Loucy (cell line): ENCODE results near the gene MAN2A1.

Source experiments
- H2AFZ ChIP-seq: fragments of 200-600 bp; sonication (generic); 2 replicates; pipeline ENCODE4 v1.6.0; 2016; ENCODE audit warnings: antibody characterized with exemption, mild to moderate bottlenecking, low read length, moderate library complexity
- H3F3A ChIP-seq: fragments of 200-600 bp; 2 replicates; pipeline ENCODE4 v1.6.0; 2016; ENCODE audit warnings: antibody characterized with exemption, low read depth, mild to moderate bottlenecking
- H3K27me3 ChIP-seq: fragments of 200-600 bp; sonication (generic); 2 replicates; pipeline ENCODE4 v1.6.1; 2014; ENCODE audit warnings: low read length, mild to moderate bottlenecking; ENCODE audit not compliant: insufficient read depth, poor library complexity, severe bottlenecking
- H3K36me3 ChIP-seq: fragments of 200-600 bp; sonication (generic); 2 replicates; pipeline ENCODE4 v1.6.1; 2016; ENCODE audit warnings: low read length; ENCODE audit not compliant: insufficient read depth
- H3K4me1 ChIP-seq: fragments of 200-600 bp; sonication (generic); 2 replicates; pipeline ENCODE4 v1.5.1; 2014; ENCODE audit warnings: low read length, mild to moderate bottlenecking; ENCODE audit not compliant: insufficient read depth, poor library complexity, severe bottlenecking
- H3K4me2 ChIP-seq: fragments of 200-600 bp; sonication (generic); 2 replicates; pipeline ENCODE4 v1.6.0; 2014; ENCODE audit warnings: antibody characterized with exemption, low read length, low read depth, mild to moderate bottlenecking; ENCODE audit not compliant: poor library complexity, severe bottlenecking
- H3K4me3 ChIP-seq: fragments of 200-600 bp; sonication (generic); 2 replicates; pipeline ENCODE4 v1.5.1; 2014; ENCODE audit warnings: low read length, mild to moderate bottlenecking, mixed read lengths; ENCODE audit not compliant: poor library complexity, severe bottlenecking
- H3K79me2 ChIP-seq: fragments of 200-600 bp; sonication (generic); 2 replicates; pipeline ENCODE4 v1.6.1; 2014; ENCODE audit warnings: low read length; ENCODE audit not compliant: insufficient read depth
- H3K9ac ChIP-seq: fragments of 200-600 bp; sonication (generic); 2 replicates; pipeline ENCODE4 v1.6.0; 2014; ENCODE audit warnings: mild to moderate bottlenecking, low read depth, low read length, moderate library complexity; ENCODE audit not compliant: poor library complexity, severe bottlenecking
- H3K9me2 ChIP-seq: fragments of 200-600 bp; sonication (generic); replicated peaks from 2 replicates; pipeline ENCODE4 v1.6.1; 2016; ENCODE audit warnings: low read depth, low read length, mixed read lengths
- H3K9me3 ChIP-seq: fragments of 200-600 bp; sonication (generic); 2 replicates; pipeline ENCODE4 v1.6.1; 2014; ENCODE audit warnings: mild to moderate bottlenecking, antibody characterized with exemption, low read length, low read depth; ENCODE audit not compliant: insufficient read depth
- H4K20me1 ChIP-seq: fragments of 200-600 bp; sonication (generic); 2 replicates; pipeline ENCODE4 v1.6.0; 2014; ENCODE audit warnings: antibody characterized with exemption, low read length, mild to moderate bottlenecking; ENCODE audit not compliant: insufficient read depth, poor library complexity, severe bottlenecking
- EZH2phosphoT487 ChIP-seq: fragments of 200-600 bp; IDR thresholded peaks from 2 replicates; pipeline ENCODE4 v1.6.1; 2018; ENCODE audit warnings: antibody characterized with exemption, mild to moderate bottlenecking, moderate library complexity, borderline replicate concordance
- TF ChIP-seq, protein P1 (sequence below): fragments of 200-600 bp; sonication (generic); conservative IDR thresholded peaks from 2 replicates; pipeline ENCODE4 v1.5.1; 2014; ENCODE audit warnings: mild to moderate bottlenecking, antibody characterized with exemption, low read length

MAN2A1 gene

DNA sequence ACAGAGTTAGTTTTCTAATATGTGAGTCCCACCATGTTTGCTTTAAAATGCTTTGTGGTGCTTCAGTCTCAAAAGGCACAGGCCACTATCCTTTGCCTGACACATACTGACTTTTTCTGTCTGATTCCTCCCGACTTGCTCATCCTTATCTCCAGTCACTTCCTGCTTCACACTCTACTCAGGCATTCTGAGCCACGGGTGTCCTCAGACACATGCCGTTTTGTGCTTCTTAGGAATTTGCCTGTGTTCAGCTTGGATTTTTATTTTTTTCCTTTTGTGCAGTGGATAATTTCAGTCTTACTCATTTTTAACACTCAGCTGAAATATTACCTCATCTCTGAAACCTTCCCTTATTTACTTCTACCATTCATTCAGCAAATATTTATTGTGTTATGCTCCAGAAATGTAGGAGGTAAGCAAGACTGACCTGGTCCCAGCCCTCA, 54.1 kb downstream of the MAN2A1 start:
- TF ChIP-seq EZH2phosphoT487 = no peak
- TF ChIP-seq, protein P1, sequence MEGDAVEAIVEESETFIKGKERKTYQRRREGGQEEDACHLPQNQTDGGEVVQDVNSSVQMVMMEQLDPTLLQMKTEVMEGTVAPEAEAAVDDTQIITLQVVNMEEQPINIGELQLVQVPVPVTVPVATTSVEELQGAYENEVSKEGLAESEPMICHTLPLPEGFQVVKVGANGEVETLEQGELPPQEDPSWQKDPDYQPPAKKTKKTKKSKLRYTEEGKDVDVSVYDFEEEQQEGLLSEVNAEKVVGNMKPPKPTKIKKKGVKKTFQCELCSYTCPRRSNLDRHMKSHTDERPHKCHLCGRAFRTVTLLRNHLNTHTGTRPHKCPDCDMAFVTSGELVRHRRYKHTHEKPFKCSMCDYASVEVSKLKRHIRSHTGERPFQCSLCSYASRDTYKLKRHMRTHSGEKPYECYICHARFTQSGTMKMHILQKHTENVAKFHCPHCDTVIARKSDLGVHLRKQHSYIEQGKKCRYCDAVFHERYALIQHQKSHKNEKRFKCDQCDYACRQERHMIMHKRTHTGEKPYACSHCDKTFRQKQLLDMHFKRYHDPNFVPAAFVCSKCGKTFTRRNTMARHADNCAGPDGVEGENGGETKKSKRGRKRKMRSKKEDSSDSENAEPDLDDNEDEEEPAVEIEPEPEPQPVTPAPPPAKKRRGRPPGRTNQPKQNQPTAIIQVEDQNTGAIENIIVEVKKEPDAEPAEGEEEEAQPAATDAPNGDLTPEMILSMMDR = no peak

DNA sequence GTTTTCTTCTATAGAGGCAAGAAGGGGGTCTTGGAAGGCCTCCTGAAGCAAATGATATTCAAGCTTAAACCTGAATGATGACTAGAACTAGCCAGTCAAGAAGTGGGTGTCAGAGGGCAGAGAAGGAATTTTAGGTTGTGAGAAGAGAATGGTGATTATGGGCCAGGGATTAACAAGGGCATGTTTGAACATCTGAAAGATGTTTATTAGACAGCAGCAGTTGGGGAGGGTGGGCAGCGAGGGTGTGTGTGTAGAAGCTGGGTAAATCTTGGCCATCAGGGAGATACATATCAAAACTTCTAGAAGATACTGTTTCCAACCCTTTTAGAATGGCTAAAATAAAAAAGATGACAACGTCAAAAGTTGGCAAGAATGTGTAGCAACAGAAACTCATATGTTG, 54.5 kb downstream of the MAN2A1 start:
- H3K4me2 ChIP-seq = no peak overlapping the region
- H3K9ac ChIP-seq = no peak overlapping the region
- H3K36me3 ChIP-seq = no peaks in the 10 kb centered on the region
- H3K4me3 ChIP-seq = no peak overlapping the region
- H3K79me2 ChIP-seq = peaks cover 8% of the 10 kb centered on the region; the same call in 1 of the 2 replicates
- H3K9me3 ChIP-seq = no peaks in the 10 kb centered on the region
- H3K27me3 ChIP-seq = no peaks in the 10 kb centered on the region
- peaks cover 9% of the 10 kb centered on the region for H4K20me1 ChIP-seq
- peaks cover 11% of the 10 kb centered on the region for H3K4me1 ChIP-seq
- no peaks in the 10 kb centered on the region for H3F3A ChIP-seq
- TF ChIP-seq EZH2phosphoT487 = no peak
- TF ChIP-seq, protein P1 = no peak
- H2AFZ ChIP-seq = no peak overlapping the region
- H3K9me2 ChIP-seq = no peaks in the 10 kb centered on the region

More for the DNA sequence above, 54.1 kb downstream of the MAN2A1 start:
- Histone ChIP-seq H3F3A (no peaks in the 10 kb centered on the region), H3K27me3 (no peaks in the 10 kb centered on the region), H3K9ac (no peak overlapping the region), H3K4me3 (no peak overlapping the region), H3K36me3 (no peaks in the 10 kb centered on the region), H2AFZ (no peak overlapping the region), H4K20me1 (peaks cover 8% of the 10 kb centered on the region), H3K4me1 (peaks cover 13% of the 10 kb centered on the region), H3K79me2 (peaks cover 9% of the 10 kb centered on the region; the same call in 1 of the 2 replicates), H3K9me3 (no peaks in the 10 kb centered on the region), H3K4me2 (no peak overlapping the region), H3K9me2 (no peaks in the 10 kb centered on the region)

DNA sequence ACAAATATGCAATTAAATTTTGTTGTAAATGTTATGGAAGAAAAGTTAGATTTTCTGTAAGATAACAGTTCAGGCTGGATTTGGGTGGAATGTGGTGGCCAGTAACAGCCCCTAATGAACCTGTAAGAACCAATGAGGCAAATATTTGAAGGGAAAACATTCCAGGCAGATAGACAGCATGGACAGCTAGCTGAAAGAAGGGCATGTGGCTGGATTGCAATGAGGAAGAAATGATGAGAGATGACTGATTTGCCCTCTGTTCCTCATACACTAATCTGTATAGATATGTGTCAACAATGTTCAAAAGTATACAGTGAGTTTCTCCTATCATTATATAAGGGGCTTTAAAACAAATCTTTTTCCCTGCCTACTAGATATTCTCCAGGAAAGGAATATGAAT, 58.8 kb downstream of the MAN2A1 start:
- Histone ChIP-seq H4K20me1 (peaks cover 4% of the 10 kb centered on the region), H3K27me3 (no peaks in the 10 kb centered on the region), H3F3A (no peaks in the 10 kb centered on the region), H3K4me1 (no peaks in the 10 kb centered on the region), H3K36me3 (no peaks in the 10 kb centered on the region), H3K9ac (no peak overlapping the region), H3K9me3 (no peaks in the 10 kb centered on the region), H2AFZ (no peak overlapping the region), H3K79me2 (peaks cover 8% of the 10 kb centered on the region; the same call in 1 of the 2 replicates), H3K4me3 (no peak overlapping the region), H3K4me2 (no peak overlapping the region), H3K9me2 (no peaks in the 10 kb centered on the region)
- TF ChIP-seq, protein P1 = no peak
- TF ChIP-seq EZH2phosphoT487 = no peak
